HepG2 (cell line): ENCODE data around the gene APBB1. TPM values are rescaled to one million over a fixed set of nuclear protein-coding genes. Genes with fewer than 3 reads are reported as not detected.

Experiments used
- CBX5 ChIP-seq: sonication (generic); formaldehyde crosslinking; IDR thresholded peaks from 2 replicates; pipeline ENCODE4 v1.4.0; 2020; ENCODE audit warnings: missing genetic modification reagents, borderline replicate concordance
- HDAC1 ChIP-seq: sonication (generic); formaldehyde crosslinking; IDR thresholded peaks from 2 replicates; pipeline ENCODE4 v1.5.1; 2020; ENCODE audit warnings: mild to moderate bottlenecking, missing genetic modification reagents
- HNRNPL ChIP-seq: fragments of 200-400 bp; formaldehyde crosslinking; IDR thresholded peaks from 2 replicates; pipeline ENCODE4 v1.6.1; 2017; ENCODE audit warnings: mild to moderate bottlenecking, low read depth, low read length
- KLF13 ChIP-seq: sonication (generic); formaldehyde crosslinking; IDR thresholded peaks from 2 replicates; pipeline ENCODE4 v1.4.0; 2020; ENCODE audit warnings: mild to moderate bottlenecking, missing genetic modification reagents
- PLRG1 ChIP-seq: fragments of 450-650 bp; conservative IDR thresholded peaks from 2 replicates; pipeline ENCODE4 v1.6.1; 2016
- SETDB1 ChIP-seq: sonication (generic); formaldehyde crosslinking; IDR thresholded peaks from 2 replicates; pipeline ENCODE4 v1.5.1; 2020; ENCODE audit warnings: missing genetic modification reagents, mild to moderate bottlenecking, borderline replicate concordance
- SKI ChIP-seq: fragments of 450-650 bp; IDR thresholded peaks from one replicate; pipeline ENCODE4 v1.6.1; 2018; ENCODE audit warnings: mild to moderate bottlenecking; ENCODE audit not compliant: partially characterized antibody
- TAF1 ChIP-seq: sonication (generic); formaldehyde crosslinking; IDR thresholded peaks from 2 replicates; pipeline ENCODE4 v1.4.0; 2020; ENCODE audit warnings: missing genetic modification reagents
- TCF12 ChIP-seq, 2 experiments: fragments of 450-650 bp in 1 of 2; sonication (generic) in 1 of 2; formaldehyde crosslinking in 1 of 2; IDR thresholded peaks; 2 replicates each; pipeline versions ENCODE4 v1.6.1 to v1.8.0; 2017 to 2022; ENCODE audit warnings: antibody characterized with exemption in 1 of 2, mild to moderate bottlenecking in 1 of 2, missing genetic modification reagents in 1 of 2, moderate library complexity in 1 of 2
- ZNF350 ChIP-seq: sonication (generic); formaldehyde crosslinking; IDR thresholded peaks from 2 replicates; pipeline ENCODE4 v1.4.0; 2020; ENCODE audit warnings: mild to moderate bottlenecking, low read depth, missing genetic modification reagents, borderline replicate concordance
- ZNF558 ChIP-seq: sonication (generic); formaldehyde crosslinking; IDR thresholded peaks from 2 replicates; pipeline ENCODE4 v1.9.0; 2022; ENCODE audit warnings: mild to moderate bottlenecking, missing genetic modification reagents, borderline replicate concordance
- ZNF605 ChIP-seq: sonication (generic); formaldehyde crosslinking; IDR thresholded peaks from 2 replicates; pipeline ENCODE4 v1.8.0; 2022; ENCODE audit warnings: mild to moderate bottlenecking, missing genetic modification reagents
- polyA plus RNA-seq, 8 experiments: library from polyadenylated mRNA; depleted of rRNA in 3 of 8; stranded (reverse) in 7 of 8; unstranded in 1 of 8; fragments of >200 nt; fragmentation: Illumina TruSeq in 4 of 8; extraction: Trizol in 4 of 8; gene quantifications; 2 replicates each; pipeline versions ENCODE4 v1.2.1 to v1.2.3, GENCODE V29; 2011 to 2016; ENCODE audit warnings: low read depth in 4 of 8, missing spikeins in 1 of 8, mixed read lengths in 1 of 8; ENCODE audit not compliant: insufficient read depth in 1 of 8
- total RNA-seq, 5 experiments: library from RNA; depleted of rRNA; stranded (reverse); fragments of >200 nt; fragmentation: Illumina TruSeq; extraction: Trizol; gene quantifications; 2 replicates each; pipeline ENCODE4 v1.2.3, GENCODE V29; 2016; ENCODE audit warnings: low read depth in 1 of 5
- TF ChIP-seq, protein P1 (sequence below): sonication (generic); formaldehyde crosslinking; IDR thresholded peaks from 2 replicates; pipeline ENCODE4 v1.8.0; 2022; ENCODE audit warnings: mild to moderate bottlenecking, missing genetic modification reagents, moderate library complexity
- TF ChIP-seq, protein P2 (sequence below): IDR thresholded peaks from 2 replicates; pipeline ENCODE4 v1.6.1; 2016; ENCODE audit warnings: missing compliant biosample characterization, missing genetic modification reagents, borderline replicate concordance
- TF ChIP-seq, protein P3 (sequence below): sonication (generic); formaldehyde crosslinking; IDR thresholded peaks from 2 replicates; pipeline ENCODE4 v1.4.0; 2020; ENCODE audit warnings: missing genetic modification reagents
- TF ChIP-seq, protein P4 (sequence below): sonication (generic); formaldehyde crosslinking; IDR thresholded peaks from 2 replicates; pipeline ENCODE4 v1.4.0; 2020; ENCODE audit warnings: missing genetic modification reagents
- TF ChIP-seq, protein P5 (sequence below): sonication (generic); formaldehyde crosslinking; IDR thresholded peaks from 2 replicates; pipeline ENCODE4 v1.4.0; 2020; ENCODE audit warnings: mild to moderate bottlenecking, low read depth, missing genetic modification reagents

APBB1 gene
- total and polyA plus RNA-seq, 2 of the 13 experiments (the other 11 are each of a cell fraction or from before 2014, with no cell fraction given) = 1.7 to 3.5 TPM

DNA sequence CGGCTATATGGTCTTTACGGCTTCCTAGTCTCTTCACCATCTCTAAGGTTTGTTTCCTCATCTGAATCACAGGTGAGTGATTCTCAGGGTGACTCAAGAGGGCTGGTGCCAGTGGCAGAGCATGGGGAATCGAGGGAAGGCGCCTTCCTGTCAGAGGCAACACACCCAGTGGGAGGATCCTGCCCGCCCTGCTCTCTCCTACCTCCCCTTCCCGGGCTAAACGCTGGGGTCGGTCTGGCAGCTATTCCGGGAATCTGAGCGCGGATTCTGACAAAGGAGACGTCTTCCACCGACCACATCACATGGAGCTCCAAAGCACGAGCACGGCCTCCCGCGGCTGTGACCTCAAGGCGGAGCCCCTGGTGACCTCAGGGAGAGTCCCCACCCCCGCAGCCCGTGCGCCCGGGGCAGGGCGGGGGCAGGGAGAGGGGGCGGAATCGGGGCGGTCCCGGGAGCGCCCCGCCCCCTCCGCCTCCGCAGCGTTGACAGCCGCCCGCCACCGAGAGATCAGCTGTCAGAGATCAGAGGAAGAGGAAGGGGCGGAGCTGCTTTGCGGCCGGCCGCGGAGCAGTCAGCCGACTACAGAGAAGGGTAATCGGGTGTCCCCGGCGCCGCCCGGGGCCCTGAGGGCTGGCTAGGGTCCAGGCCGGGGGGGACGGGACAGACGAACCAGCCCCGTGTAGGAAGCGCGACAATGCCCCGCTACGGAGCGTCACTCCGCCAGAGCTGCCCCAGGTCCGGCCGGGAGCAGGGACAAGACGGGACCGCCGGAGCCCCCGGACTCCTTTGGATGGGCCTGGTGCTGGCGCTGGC lies 28.8 kb downstream of the APBB1 start, which contains the start of gene SMPD1 (continued):
- TF ChIP-seq, protein P1, sequence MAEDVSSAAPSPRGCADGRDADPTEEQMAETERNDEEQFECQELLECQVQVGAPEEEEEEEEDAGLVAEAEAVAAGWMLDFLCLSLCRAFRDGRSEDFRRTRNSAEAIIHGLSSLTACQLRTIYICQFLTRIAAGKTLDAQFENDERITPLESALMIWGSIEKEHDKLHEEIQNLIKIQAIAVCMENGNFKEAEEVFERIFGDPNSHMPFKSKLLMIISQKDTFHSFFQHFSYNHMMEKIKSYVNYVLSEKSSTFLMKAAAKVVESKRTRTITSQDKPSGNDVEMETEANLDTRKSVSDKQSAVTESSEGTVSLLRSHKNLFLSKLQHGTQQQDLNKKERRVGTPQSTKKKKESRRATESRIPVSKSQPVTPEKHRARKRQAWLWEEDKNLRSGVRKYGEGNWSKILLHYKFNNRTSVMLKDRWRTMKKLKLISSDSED (CRISPR knock-in tag) = no peak
- TF ChIP-seq KLF13 (CRISPR knock-in tag) (no peak), TAF1 (peak; percentile 69; the same call in 1 of the 2 replicates), ZNF605 (CRISPR knock-in tag) (peak; percentile 46; the same call in 1 of the 2 replicates), ZNF350 (CRISPR knock-in tag) (no peak), HNRNPL (no peak), CBX5 (CRISPR knock-in tag) (no peak), TCF12 (IDR thresholded peaks at IDR 0.05) (no peak), TCF12 (CRISPR knock-in tag; IDR thresholded peaks at IDR 0.05) (no peak), ZNF558 (no peak), HDAC1 (CRISPR knock-in tag) (peak; percentile 84), SKI (peak; percentile 19), PLRG1 (no peak), SETDB1 (CRISPR knock-in tag) (no peak)
- TF ChIP-seq, protein P2, sequence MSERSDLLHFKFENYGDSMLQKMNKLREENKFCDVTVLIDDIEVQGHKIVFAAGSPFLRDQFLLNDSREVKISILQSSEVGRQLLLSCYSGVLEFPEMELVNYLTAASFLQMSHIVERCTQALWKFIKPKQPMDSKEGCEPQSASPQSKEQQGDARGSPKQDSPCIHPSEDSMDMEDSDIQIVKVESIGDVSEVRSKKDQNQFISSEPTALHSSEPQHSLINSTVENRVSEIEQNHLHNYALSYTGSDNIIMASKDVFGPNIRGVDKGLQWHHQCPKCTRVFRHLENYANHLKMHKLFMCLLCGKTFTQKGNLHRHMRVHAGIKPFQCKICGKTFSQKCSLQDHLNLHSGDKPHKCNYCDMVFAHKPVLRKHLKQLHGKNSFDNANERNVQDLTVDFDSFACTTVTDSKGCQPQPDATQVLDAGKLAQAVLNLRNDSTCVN (CRISPR knock-in tag) = no peak
- TF ChIP-seq, protein P3, sequence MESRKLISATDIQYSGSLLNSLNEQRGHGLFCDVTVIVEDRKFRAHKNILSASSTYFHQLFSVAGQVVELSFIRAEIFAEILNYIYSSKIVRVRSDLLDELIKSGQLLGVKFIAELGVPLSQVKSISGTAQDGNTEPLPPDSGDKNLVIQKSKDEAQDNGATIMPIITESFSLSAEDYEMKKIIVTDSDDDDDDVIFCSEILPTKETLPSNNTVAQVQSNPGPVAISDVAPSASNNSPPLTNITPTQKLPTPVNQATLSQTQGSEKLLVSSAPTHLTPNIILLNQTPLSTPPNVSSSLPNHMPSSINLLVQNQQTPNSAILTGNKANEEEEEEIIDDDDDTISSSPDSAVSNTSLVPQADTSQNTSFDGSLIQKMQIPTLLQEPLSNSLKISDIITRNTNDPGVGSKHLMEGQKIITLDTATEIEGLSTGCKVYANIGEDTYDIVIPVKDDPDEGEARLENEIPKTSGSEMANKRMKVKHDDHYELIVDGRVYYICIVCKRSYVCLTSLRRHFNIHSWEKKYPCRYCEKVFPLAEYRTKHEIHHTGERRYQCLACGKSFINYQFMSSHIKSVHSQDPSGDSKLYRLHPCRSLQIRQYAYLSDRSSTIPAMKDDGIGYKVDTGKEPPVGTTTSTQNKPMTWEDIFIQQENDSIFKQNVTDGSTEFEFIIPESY (CRISPR knock-in tag) = no peak
- TF ChIP-seq, protein P4, sequence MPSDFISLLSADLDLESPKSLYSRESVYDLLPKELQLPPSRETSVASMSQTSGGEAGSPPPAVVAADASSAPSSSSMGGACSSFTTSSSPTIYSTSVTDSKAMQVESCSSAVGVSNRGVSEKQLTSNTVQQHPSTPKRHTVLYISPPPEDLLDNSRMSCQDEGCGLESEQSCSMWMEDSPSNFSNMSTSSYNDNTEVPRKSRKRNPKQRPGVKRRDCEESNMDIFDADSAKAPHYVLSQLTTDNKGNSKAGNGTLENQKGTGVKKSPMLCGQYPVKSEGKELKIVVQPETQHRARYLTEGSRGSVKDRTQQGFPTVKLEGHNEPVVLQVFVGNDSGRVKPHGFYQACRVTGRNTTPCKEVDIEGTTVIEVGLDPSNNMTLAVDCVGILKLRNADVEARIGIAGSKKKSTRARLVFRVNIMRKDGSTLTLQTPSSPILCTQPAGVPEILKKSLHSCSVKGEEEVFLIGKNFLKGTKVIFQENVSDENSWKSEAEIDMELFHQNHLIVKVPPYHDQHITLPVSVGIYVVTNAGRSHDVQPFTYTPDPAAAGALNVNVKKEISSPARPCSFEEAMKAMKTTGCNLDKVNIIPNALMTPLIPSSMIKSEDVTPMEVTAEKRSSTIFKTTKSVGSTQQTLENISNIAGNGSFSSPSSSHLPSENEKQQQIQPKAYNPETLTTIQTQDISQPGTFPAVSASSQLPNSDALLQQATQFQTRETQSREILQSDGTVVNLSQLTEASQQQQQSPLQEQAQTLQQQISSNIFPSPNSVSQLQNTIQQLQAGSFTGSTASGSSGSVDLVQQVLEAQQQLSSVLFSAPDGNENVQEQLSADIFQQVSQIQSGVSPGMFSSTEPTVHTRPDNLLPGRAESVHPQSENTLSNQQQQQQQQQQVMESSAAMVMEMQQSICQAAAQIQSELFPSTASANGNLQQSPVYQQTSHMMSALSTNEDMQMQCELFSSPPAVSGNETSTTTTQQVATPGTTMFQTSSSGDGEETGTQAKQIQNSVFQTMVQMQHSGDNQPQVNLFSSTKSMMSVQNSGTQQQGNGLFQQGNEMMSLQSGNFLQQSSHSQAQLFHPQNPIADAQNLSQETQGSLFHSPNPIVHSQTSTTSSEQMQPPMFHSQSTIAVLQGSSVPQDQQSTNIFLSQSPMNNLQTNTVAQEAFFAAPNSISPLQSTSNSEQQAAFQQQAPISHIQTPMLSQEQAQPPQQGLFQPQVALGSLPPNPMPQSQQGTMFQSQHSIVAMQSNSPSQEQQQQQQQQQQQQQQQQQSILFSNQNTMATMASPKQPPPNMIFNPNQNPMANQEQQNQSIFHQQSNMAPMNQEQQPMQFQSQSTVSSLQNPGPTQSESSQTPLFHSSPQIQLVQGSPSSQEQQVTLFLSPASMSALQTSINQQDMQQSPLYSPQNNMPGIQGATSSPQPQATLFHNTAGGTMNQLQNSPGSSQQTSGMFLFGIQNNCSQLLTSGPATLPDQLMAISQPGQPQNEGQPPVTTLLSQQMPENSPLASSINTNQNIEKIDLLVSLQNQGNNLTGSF (CRISPR knock-in tag) = no peak
- TF ChIP-seq, protein P5, sequence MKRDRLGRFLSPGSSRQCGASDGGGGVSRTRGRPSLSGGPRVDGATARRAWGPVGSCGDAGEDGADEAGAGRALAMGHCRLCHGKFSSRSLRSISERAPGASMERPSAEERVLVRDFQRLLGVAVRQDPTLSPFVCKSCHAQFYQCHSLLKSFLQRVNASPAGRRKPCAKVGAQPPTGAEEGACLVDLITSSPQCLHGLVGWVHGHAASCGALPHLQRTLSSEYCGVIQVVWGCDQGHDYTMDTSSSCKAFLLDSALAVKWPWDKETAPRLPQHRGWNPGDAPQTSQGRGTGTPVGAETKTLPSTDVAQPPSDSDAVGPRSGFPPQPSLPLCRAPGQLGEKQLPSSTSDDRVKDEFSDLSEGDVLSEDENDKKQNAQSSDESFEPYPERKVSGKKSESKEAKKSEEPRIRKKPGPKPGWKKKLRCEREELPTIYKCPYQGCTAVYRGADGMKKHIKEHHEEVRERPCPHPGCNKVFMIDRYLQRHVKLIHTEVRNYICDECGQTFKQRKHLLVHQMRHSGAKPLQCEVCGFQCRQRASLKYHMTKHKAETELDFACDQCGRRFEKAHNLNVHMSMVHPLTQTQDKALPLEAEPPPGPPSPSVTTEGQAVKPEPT (CRISPR knock-in tag) = 0 out of 2 replicates have a peak, but pooled peaks have one; percentile 51
